GOT3 (cell line): Measurements from ENCODE around the gene TCEAL4.
A peak's percentile ranks its signal among the peaks of the same experiment; 100 is the strongest.

Experiments used
- DNase-seq: peaks from one replicate; lab custom pipeline; 2025; ENCODE audit warnings: mixed read lengths; lab: John Stamatoyannopoulos, UW

Gene TCEAL4

DNA sequence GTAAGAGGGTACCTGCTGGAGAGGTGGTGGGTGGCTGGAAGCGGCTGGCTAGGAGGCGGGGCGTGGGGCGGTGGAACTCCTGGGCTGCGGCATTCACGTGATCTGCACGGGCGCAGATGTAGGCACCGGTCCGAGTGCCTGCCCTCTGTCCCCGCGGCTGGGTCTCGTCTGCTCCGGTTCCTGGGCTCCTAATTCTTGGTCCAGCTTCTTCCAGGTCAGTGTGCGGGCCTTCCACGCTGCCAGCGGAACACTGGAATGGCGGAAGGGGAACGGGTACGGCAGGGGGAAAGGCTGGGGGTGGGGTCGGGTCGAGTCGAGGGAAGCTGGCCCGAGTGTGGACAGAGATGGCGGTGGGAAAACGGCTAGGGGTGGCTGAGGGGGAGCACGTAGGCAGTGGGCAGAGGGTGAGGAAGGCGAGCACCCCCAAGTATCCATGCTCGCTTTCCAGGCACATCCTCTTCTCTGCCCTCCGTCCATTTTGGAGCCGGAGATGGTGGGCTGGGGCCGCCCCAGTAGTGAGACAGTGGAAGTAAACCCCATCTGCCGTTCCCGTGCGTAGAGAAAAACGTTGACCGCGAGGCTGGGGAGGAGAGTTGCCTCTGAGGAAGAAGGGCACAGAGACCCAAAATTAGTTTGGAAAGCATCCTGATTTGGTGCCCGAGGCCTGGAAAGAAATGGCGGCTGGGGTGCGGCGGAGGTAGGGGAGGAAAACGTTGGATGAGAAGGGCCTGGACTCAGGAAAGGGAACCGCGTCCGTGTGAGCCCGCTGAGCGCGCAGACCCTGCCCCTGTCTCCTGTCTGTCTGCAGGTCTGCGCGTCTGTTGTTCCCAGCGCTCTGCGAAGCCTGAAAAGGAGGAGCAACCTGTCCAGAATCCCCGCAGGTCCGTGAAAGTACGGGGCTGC, at the start of gene TCEAL4:
Gene TCEAL4, plus strand, starts transcription at position 105 of the 903 bp plus-strand sequence. CDS start 1,161 bp downstream, outside the sequence.
- DNase-seq, result peak; percentile 2

- no peak for DNase-seq
Observed at GRCh38 chrX:103536071-103536470, 49.2 kb upstream of the TCEAL4 start.

GRCh38 chrX:103536732-103537131, 48.6 kb upstream of the TCEAL4 start:
- DNase-seq, result no peak

GRCh38 chrX:103537871-103538387, 47.4 kb upstream of the TCEAL4 start:
- DNase-seq, result no peak

GRCh38 chrX:103538728-103539127, 46.6 kb upstream of the TCEAL4 start:
- no peak for DNase-seq

- DNase-seq, result no peak
Observed at GRCh38 chrX:103539695-103540094, 45.6 kb upstream of the TCEAL4 start.

DNA sequence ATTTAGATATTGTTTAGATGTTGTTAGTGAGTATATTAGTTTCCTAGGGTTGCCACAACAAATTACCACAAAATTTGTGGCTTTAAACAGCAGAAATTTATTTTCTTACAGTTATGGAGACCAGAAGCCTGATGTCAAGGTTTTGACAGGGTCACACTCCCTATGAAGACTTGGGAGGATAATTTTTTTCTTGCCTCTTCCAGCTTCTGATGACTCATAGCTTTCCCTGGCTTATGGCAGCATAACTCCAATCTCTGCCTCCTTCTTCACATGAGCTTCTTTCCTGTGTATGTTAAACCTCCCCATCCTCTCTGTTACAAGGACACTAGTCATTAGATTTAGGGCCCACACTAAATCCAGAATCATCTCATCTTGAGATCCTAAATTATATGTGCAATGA, 45.2 kb upstream of the TCEAL4 start:
- DNase-seq, result no peak

DNA sequence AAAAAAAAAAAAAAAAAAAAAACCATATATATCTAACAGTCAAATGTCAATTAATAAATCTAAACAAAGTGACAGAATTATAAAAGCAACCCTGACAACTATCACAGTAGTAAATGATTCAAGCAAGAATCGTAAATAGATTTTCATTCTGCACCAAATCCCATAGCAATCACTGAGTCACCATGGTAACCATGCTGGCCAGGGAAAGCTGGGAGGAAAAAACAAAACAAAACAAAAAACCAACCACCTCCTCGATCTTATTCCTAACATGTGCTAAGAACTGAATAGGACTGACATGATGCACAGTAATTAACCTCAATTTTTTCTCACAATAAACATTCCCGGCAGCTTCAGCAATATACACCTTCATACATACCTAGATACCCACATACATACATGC, 35.4 kb upstream of the TCEAL4 start:
- no peak for DNase-seq

DNA sequence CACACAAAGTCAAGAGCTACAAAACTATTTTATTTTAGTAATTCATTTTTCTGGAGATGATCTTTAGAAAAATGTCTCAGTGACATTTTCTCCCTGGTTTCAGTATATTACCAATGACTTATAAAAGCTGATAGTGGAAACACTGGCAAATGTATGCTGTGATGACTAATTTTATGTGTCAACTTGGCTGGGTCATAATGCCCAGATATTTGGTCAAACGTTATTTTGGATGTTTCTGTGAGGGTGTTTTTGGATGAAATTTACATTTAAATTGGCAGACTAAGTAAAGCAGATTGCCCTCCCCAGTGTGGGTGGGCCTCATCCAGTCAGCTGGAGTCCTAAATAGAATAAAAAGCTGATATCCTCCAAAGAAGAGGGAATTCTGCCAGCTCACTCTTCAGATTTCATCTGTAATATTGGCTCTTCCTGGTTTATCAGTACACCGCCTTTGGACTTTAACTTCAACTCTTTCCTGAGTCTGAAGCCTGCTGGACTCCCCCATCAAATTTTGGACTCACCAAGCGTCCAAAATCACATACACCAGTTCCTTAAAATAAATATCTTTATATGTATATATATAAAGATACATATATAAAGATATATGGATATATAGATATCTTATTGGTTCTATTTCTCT, 34.8 kb upstream of the TCEAL4 start:
- no peak for DNase-seq

GRCh38 chrX:103552236-103552635, 33.1 kb upstream of the TCEAL4 start:
- DNase-seq, result no peak

DNA sequence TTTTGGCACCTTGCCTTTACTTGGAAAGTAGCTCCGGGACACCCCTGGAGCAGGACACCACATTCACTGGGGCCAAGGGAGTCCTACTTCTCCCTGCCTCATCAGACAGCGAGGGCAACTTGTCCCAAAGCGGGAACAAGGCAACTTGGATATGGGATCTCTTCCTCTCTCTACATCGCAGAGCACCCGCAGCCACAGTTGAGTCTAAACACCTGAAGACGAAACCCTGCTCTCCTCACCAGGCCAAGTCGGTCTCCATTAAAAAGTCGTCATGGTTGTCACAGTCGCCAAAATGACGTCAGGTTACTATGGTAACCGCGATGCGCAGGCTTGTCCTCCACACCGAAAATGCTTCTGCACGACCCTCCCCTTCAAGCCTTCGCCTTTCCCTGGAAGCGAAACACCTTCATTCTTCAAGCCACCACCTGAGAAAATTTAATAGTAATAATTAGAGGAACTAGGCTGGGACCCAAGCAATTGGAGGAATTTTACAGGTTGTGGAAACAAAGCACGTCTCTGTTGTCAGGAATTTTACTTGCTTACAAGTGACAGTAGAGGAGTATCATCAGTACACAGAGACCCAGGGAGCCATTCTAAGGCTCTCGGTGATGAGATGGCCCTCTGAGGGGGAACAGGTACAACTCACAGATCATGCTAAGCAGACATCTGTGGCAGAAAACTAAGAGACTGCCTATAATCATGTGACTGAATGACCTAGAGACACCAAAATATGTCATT, 30.5 kb upstream of the TCEAL4 start:
- no peak for DNase-seq

DNA sequence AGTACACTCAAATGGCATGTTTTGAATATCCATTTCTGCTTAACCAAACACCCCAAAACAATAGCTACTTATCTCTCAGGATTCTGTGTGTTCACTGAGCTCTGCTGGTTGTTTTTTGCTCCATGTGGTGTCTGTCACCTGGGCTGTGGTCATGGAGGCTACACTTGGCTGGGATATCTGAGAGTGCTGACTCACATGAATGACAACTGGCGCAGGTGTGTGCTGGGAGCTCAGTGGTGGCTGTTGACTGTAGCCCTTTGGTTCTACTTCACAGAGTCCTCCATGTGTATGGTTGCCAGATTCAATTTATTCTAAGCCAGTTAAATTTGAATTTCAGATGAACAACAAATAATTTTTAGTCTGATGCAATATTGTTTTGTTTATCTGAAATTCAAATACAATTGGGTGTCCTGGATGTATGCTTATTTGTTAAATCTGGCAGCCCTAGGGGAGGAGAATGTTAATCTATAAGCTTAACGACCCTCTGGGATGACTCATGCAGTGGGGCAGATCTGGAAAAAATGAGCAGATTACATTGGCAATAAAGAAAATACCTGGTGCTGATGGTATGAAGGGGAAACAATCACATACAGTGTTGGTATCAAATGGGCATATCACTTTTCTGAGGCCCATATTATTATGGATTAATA, 28.2 kb upstream of the TCEAL4 start:
- no peak for DNase-seq

DNA sequence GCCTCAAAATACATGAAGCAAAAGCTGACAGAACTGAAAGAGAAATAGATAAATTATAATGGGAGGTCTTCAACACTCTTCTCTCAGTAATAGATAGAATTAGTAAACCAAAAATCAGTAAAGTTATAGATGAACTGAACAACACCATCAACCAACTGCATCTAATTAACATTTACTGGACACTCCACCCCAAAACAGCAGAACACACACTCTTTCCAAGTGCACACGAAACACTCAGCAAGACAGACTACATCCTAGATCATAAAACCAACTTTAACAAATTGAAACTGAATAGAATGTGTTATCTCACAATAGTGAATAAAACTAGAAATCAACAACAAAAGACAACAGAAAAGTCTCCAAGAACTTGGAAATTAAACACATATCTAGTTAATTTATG, 25.1 kb upstream of the TCEAL4 start:
- no peak for DNase-seq

DNA sequence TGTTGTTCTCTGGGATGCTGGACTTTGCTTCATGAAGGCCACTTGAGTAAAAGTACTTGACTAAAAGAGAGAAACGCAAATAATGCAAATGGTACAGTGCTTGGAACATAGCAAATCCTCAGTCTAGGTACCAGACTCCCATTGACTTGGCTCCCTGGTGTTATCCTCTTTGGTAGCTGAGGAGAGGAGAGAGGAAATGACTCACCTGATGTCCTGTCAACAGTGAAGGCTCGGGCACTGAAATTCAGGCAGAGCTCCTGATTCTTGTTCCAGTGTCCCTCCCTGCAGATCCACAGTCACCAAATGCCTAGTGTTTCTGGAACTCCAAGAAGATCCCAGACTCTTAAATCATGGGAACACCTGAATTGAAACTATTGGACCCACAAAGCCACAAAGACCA, 22.5 kb upstream of the TCEAL4 start:
- no peak for DNase-seq

DNA sequence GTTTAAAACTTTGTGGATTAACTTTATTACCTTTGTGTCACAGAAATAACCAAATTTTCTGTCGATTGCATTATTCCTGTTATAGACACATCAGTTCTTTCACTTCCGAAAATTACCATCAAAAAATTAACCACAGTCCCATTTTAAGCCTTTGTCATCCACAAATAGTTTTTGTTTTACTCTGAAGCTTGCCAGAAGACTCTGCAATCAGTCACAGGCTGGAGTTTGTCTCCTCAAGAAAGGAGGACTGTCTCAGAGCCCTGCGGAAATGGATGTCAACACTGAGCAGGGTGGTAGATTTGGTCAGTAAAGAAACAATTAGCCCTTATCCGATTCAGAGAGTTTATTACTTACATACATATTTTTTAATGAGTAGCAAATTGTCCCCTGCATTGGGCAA, 20.1 kb upstream of the TCEAL4 start:
- DNase-seq, result no peak

DNA sequence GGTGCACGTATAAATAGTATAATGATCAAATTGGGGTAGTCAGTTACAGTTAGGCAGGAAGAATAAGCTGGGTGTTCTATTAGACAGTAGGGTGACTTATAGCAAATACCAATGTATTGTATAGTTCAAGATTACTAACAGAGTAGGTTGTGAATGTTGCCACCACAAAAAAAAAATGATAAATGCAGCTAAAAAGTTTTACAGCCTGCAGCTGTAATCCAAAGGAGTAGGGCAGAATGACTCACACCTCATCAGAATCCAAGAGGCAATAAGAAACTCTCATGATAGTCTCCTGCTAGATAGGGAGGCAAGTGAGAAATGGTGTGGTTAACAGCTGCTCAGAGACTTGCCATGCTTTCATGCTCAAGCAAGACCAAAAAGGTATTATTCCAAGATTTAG, 19.6 kb upstream of the TCEAL4 start:
- no peak for DNase-seq

DNA sequence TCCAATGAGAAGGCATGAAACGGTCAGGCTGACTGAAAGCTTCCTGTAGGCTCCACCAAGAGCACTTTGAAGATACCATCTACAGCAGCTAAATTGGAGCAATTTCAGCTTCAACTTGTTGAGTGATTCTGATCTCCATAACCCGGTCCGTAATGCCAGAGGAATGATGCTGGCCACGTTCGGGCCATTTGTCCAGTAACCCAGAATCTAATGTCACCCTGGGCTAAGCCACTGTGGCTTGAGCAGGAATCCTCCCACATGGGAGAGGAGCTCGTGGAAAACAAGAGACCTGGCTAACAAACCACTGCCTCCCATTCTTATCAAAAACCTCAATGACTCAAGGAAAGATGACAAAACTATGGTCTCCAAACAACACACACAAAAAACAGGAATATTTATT, 14.2 kb upstream of the TCEAL4 start:
- no peak for DNase-seq

GRCh38 chrX:103571726-103572125, 13.6 kb upstream of the TCEAL4 start:
- no peak for DNase-seq

- DNase-seq, result no peak
Observed at GRCh38 chrX:103573202-103573601, 12.1 kb upstream of the TCEAL4 start.

- no peak for DNase-seq
Observed at GRCh38 chrX:103584596-103584995, 719 bp upstream of the TCEAL4 start.

GRCh38 chrX:103586314-103586646, 965 bp downstream of the TCEAL4 start:
- DNase-seq, result no peak

DNA sequence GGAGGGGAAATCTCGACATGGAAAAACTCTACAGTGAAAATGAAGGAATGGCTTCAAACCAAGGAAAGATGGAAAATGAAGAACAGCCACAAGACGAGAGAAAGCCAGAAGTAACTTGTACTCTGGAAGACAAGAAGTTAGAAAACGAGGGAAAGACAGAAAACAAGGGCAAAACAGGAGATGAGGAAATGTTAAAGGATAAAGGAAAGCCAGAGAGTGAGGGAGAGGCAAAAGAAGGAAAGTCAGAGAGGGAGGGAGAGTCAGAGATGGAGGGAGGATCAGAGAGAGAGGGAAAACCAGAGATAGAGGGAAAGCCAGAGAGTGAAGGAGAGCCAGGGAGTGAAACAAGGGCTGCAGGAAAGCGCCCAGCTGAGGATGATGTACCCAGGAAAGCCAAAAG, 1.3 kb downstream of the TCEAL4 start:
- no peak for DNase-seq
